PC-3 (cell line): ENCODE data around the gene PLK5.

Experiments used
- EZH2phosphoT487 ChIP-seq: fragments of 300-600 bp; sonication (generic); IDR thresholded peaks from 2 replicates; pipeline ENCODE4 v1.6.1; 2018; ENCODE audit warnings: mild to moderate bottlenecking, antibody characterized with exemption, low read length, borderline replicate concordance
- TF ChIP-seq, protein P1 (sequence below): fragments of 300-600 bp; sonication (generic); conservative IDR thresholded peaks from 2 replicates; pipeline ENCODE4 v1.5.1; 2017; ENCODE audit warnings: antibody characterized with exemption, low read depth, mild to moderate bottlenecking, low read length

DNA sequence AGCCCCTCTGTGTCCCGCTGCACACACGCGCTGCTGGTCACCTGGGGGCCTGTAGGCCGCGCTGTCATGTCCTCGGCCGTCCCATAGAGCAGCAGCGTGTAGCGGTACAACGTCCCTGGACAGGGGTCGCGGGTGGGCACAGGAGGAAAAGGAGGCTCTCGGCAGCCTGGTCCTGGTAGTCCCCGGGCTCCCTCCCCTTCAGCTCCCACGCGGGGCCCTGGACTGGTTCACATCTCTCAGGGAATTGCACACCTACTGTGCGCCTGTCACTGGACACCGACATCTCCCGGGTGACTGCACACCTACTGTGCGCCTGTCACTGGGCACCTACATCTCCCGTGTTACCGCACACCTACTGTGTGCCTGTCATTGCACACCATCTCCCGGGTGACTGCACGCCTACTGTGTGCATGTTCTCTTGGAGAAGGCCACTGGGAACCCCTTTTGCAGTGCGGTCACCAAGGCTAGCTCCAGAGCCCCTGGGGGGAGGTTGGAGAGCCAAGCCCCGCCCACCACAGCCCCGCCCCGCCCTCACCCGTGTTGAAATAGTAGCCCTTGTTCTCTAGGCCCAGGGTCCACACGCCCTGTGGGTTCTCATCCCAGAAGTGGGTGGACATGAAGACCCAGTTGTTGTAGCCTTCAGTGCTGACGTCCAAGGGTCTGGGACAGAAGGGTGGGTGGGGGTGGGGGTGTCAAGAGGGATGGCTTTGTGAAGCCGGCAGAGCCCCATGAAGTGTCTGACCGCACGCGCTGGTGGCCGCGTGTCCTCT is 41.3 kb upstream of the PLK5 start:
- TF ChIP-seq, protein P1, sequence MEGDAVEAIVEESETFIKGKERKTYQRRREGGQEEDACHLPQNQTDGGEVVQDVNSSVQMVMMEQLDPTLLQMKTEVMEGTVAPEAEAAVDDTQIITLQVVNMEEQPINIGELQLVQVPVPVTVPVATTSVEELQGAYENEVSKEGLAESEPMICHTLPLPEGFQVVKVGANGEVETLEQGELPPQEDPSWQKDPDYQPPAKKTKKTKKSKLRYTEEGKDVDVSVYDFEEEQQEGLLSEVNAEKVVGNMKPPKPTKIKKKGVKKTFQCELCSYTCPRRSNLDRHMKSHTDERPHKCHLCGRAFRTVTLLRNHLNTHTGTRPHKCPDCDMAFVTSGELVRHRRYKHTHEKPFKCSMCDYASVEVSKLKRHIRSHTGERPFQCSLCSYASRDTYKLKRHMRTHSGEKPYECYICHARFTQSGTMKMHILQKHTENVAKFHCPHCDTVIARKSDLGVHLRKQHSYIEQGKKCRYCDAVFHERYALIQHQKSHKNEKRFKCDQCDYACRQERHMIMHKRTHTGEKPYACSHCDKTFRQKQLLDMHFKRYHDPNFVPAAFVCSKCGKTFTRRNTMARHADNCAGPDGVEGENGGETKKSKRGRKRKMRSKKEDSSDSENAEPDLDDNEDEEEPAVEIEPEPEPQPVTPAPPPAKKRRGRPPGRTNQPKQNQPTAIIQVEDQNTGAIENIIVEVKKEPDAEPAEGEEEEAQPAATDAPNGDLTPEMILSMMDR: no peak
- TF ChIP-seq EZH2phosphoT487: no peak
